SK-N-SH treated with all-trans-retinoic acid at 6 μM for 48 hours (cell line): Measurements from ENCODE around the gene TESK1.
A peak's percentile ranks its signal among the peaks of the same experiment; 100 is the strongest.

Source experiments
- ATAC-seq: fragments of 200-7000 bp; cut with Tn5 transposase; 3 replicates; pipeline ENCODE4 v1.9.1; 2020; ENCODE audit warnings: mild to moderate bottlenecking, moderate library complexity
- ARNTL ChIP-seq: fragments of 450-650 bp; formaldehyde crosslinking; IDR thresholded peaks from 2 replicates; pipeline ENCODE4 v1.5.0; 2020; ENCODE audit warnings: low read depth, mild to moderate bottlenecking, moderate library complexity, borderline replicate concordance
- BACH2 ChIP-seq: fragments of 250-450 bp; sonication (Bioruptor Pico); IDR thresholded peaks from 2 replicates; pipeline ENCODE4 v1.9.0; 2021; ENCODE audit warnings: mild to moderate bottlenecking, borderline replicate concordance
- CSRNP3 ChIP-seq: fragments of 250-450 bp; sonication (Bioruptor Pico); IDR thresholded peaks from 2 replicates; pipeline ENCODE4 v1.5.1; 2021; ENCODE audit warnings: mild to moderate bottlenecking, moderate library complexity
- GLIS3 ChIP-seq: fragments of 250-450 bp; sonication (Bioruptor Pico); IDR thresholded peaks from 2 replicates; pipeline ENCODE4 v1.5.0; 2020; ENCODE audit warnings: mild to moderate bottlenecking, moderate library complexity
- ISL1 ChIP-seq: fragments of 250-450 bp; sonication (Bioruptor Pico); IDR thresholded peaks from 2 replicates; pipeline ENCODE4 v2.1.2; 2022; ENCODE audit warnings: mild to moderate bottlenecking, moderate library complexity
- PPARA ChIP-seq: fragments of 250-450 bp; sonication (Bioruptor Pico); IDR thresholded peaks from 2 replicates; pipeline ENCODE4 v1.5.0; 2020; ENCODE audit warnings: mild to moderate bottlenecking, borderline replicate concordance
- SNAI2 ChIP-seq: fragments of 250-450 bp; sonication (Bioruptor Pico); IDR thresholded peaks from 2 replicates; pipeline ENCODE4 v1.5.0; 2020; ENCODE audit warnings: mild to moderate bottlenecking, moderate library complexity
- TCF4 ChIP-seq: fragments of 250-450 bp; sonication (Bioruptor Pico); IDR thresholded peaks from 2 replicates; pipeline ENCODE4 v1.8.0; 2021; ENCODE audit warnings: mild to moderate bottlenecking, moderate library complexity, borderline replicate concordance
- ZC3H10 ChIP-seq: fragments of 250-450 bp; sonication (Bioruptor Pico); IDR thresholded peaks from 2 replicates; pipeline ENCODE4 v1.5.1; 2021; ENCODE audit warnings: mild to moderate bottlenecking, moderate library complexity
- ZFP3 ChIP-seq: fragments of 250-450 bp; sonication (Bioruptor Pico); IDR thresholded peaks from 2 replicates; pipeline ENCODE4 v1.5.0; 2020; ENCODE audit warnings: mild to moderate bottlenecking, moderate library complexity
- ZFP30 ChIP-seq: fragments of 450-650 bp; formaldehyde crosslinking; IDR thresholded peaks from 2 replicates; pipeline ENCODE4 v1.5.0; 2022; ENCODE audit warnings: mild to moderate bottlenecking, moderate library complexity
- ZNF565 ChIP-seq: fragments of 450-650 bp; formaldehyde crosslinking; conservative IDR thresholded peaks from 2 replicates; pipeline ENCODE4 v1.5.0; 2020; ENCODE audit warnings: low read depth, mild to moderate bottlenecking, moderate library complexity
- ZNF8 ChIP-seq: fragments of 450-650 bp; formaldehyde crosslinking; IDR thresholded peaks from 2 replicates; pipeline ENCODE4 v1.5.0; 2020; ENCODE audit warnings: mild to moderate bottlenecking, moderate library complexity
- TF ChIP-seq, protein P1 (sequence below): fragments of 250-450 bp; sonication (Bioruptor Pico); IDR thresholded peaks from 2 replicates; pipeline ENCODE4 v1.5.1; 2020; ENCODE audit warnings: low read depth, mild to moderate bottlenecking, moderate library complexity
- TF ChIP-seq, protein P2 (sequence below): fragments of 250-450 bp; sonication (Bioruptor Pico); IDR thresholded peaks from 2 replicates; pipeline ENCODE4 v1.8.0; 2020; ENCODE audit warnings: mild to moderate bottlenecking, moderate library complexity, borderline replicate concordance
- TF ChIP-seq, protein P3 (sequence below): fragments of 250-450 bp; sonication (Bioruptor Pico); IDR thresholded peaks from 2 replicates; pipeline ENCODE4 v1.5.0; 2020; ENCODE audit warnings: mild to moderate bottlenecking, moderate library complexity

Gene TESK1

GRCh38 chr9:35603506-35603985 lies 1.5 kb upstream of the TESK1 start (continued):
- TF ChIP-seq, protein P1, sequence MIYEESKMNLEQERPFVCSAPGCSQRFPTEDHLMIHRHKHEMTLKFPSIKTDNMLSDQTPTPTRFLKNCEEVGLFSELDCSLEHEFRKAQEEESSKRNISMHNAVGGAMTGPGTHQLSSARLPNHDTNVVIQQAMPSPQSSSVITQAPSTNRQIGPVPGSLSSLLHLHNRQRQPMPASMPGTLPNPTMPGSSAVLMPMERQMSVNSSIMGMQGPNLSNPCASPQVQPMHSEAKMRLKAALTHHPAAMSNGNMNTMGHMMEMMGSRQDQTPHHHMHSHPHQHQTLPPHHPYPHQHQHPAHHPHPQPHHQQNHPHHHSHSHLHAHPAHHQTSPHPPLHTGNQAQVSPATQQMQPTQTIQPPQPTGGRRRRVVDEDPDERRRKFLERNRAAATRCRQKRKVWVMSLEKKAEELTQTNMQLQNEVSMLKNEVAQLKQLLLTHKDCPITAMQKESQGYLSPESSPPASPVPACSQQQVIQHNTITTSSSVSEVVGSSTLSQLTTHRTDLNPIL (CRISPR knock-in tag): no peak
- TF ChIP-seq ZFP3 (CRISPR knock-in tag): no peak

GRCh38 chr9:35603986-35604577 lies 980 bp upstream of the TESK1 start:
- TF ChIP-seq, protein P2, sequence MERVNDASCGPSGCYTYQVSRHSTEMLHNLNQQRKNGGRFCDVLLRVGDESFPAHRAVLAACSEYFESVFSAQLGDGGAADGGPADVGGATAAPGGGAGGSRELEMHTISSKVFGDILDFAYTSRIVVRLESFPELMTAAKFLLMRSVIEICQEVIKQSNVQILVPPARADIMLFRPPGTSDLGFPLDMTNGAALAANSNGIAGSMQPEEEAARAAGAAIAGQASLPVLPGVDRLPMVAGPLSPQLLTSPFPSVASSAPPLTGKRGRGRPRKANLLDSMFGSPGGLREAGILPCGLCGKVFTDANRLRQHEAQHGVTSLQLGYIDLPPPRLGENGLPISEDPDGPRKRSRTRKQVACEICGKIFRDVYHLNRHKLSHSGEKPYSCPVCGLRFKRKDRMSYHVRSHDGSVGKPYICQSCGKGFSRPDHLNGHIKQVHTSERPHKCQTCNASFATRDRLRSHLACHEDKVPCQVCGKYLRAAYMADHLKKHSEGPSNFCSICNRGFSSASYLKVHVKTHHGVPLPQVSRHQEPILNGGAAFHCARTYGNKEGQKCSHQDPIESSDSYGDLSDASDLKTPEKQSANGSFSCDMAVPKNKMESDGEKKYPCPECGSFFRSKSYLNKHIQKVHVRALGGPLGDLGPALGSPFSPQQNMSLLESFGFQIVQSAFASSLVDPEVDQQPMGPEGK (CRISPR knock-in tag): peak; percentile 77
- TF ChIP-seq ARNTL (CRISPR knock-in tag): no peak
- TF ChIP-seq, all 23 proteins: peak for 1
- peak; percentile 94 for ATAC-seq

DNA sequence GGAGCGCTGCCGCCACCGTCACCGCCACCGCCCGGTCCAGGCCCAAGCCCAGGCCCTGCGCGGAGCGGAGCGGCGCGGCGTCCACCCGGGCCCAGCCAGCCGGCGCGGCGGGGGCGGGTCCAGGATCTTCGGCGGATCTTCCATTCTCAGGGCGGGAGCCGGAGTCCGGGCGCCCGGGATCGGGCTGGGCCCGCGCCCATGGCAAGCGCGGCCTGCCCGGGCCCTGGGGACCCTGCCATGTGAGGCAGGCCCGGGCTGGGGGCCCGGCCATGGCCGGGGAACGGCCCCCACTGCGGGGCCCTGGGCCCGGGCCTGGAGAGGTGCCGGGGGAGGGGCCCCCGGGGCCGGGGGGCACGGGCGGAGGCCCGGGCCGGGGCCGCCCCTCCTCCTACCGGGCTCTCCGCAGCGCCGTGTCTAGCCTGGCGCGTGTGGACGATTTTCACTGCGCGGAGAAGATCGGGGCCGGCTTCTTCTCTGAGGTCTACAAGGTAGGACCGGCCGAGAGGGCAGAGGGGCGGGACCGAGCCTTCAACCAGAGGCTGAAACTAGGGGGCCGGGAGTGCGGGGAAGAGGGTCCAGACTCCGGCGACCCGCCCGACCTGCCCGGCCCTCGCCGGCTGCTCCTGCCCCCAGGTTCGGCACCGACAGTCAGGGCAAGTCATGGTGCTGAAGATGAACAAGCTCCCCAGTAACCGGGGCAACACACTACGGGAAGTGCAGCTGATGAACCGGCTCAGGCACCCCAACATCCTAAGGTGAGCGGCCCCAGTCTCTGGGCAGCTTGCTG lies 482 bp downstream of the TESK1 start:
- no peak for ATAC-seq
- no peak for TF ChIP-seq GLIS3 (CRISPR knock-in tag)
- no peak for TF ChIP-seq SNAI2 (CRISPR knock-in tag)
- TF ChIP-seq ZFP30 (CRISPR knock-in tag): no peak
- TF ChIP-seq, protein P3, sequence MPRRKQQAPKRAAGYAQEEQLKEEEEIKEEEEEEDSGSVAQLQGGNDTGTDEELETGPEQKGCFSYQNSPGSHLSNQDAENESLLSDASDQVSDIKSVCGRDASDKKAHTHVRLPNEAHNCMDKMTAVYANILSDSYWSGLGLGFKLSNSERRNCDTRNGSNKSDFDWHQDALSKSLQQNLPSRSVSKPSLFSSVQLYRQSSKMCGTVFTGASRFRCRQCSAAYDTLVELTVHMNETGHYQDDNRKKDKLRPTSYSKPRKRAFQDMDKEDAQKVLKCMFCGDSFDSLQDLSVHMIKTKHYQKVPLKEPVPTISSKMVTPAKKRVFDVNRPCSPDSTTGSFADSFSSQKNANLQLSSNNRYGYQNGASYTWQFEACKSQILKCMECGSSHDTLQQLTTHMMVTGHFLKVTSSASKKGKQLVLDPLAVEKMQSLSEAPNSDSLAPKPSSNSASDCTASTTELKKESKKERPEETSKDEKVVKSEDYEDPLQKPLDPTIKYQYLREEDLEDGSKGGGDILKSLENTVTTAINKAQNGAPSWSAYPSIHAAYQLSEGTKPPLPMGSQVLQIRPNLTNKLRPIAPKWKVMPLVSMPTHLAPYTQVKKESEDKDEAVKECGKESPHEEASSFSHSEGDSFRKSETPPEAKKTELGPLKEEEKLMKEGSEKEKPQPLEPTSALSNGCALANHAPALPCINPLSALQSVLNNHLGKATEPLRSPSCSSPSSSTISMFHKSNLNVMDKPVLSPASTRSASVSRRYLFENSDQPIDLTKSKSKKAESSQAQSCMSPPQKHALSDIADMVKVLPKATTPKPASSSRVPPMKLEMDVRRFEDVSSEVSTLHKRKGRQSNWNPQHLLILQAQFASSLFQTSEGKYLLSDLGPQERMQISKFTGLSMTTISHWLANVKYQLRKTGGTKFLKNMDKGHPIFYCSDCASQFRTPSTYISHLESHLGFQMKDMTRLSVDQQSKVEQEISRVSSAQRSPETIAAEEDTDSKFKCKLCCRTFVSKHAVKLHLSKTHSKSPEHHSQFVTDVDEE: no peak
- no peak for TF ChIP-seq BACH2 (CRISPR knock-in tag)
- TF ChIP-seq ZFP3 (CRISPR knock-in tag): no peak
- TF ChIP-seq ARNTL (CRISPR knock-in tag): no peak
- TF ChIP-seq TCF4 (CRISPR knock-in tag): no peak
- TF ChIP-seq ZC3H10 (CRISPR knock-in tag): no peak
- no peak for TF ChIP-seq ZNF565 (CRISPR knock-in tag)

- ATAC-seq: no peak
Measured at GRCh38 chr9:35606138-35606504, 1.1 kb downstream of the TESK1 start.

More at GRCh38 chr9:35606138-35606504, 1.1 kb downstream of the TESK1 start:
- TF ChIP-seq ZNF8 (CRISPR knock-in tag): no peak
- TF ChIP-seq ISL1 (CRISPR knock-in tag): no peak
- no peak for TF ChIP-seq CSRNP3 (CRISPR knock-in tag)
- TF ChIP-seq GLIS3 (CRISPR knock-in tag): no peak
- TF ChIP-seq, protein P3: no peak
- no peak for TF ChIP-seq ARNTL (CRISPR knock-in tag)
- TF ChIP-seq ZFP30 (CRISPR knock-in tag): no peak
- no peak for TF ChIP-seq BACH2 (CRISPR knock-in tag)
- TF ChIP-seq ZC3H10 (CRISPR knock-in tag): no peak
- TF ChIP-seq, protein P1 (CRISPR knock-in tag): no peak
- no peak for TF ChIP-seq PPARA
- TF ChIP-seq TCF4 (CRISPR knock-in tag): no peak
- TF ChIP-seq, all 23 proteins: peak for 0
